CD14-positive monocyte (primary cell): ENCODE data around the gene PUSL1. TPM values are rescaled to one million over a fixed set of nuclear protein-coding genes. Genes with fewer than 3 reads are reported as not detected.

Experiments
- DNase-seq, 3 donors: peaks; one replicate each; pipeline ENCODE4 v3.0.0-alpha.2; 2011 to 2022
- H2AFZ ChIP-seq: 2 replicates; pipeline ENCODE4 v1.6.0; 2012; ENCODE audit warnings: mild to moderate bottlenecking, low read depth, low read length, inconsistent platforms; ENCODE audit not compliant: insufficient read depth, poor library complexity, severe bottlenecking
- H3K27ac ChIP-seq, 2 donors: 1 replicate in 1 of 2; 2 replicates in 1 of 2; pipeline ENCODE4 v1.5.1; 2012 to 2013; ENCODE audit warnings: low read length in 2 of 2, control low read depth in 1 of 2, inconsistent platforms in 1 of 2, low read depth in 1 of 2, mild to moderate bottlenecking in 1 of 2
- H3K27me3 ChIP-seq, 2 donors: one replicate each; pipeline versions ENCODE4 v1.6.0 to v1.6.1; 2011 to 2013; ENCODE audit warnings: low read length in 2 of 2; ENCODE audit not compliant: control insufficient read depth in 2 of 2, insufficient read depth in 2 of 2
- H3K36me3 ChIP-seq, 2 donors: replicated peaks in 1 of 2; 1 replicate in 1 of 2; 2 replicates in 1 of 2; pipeline versions ENCODE4 v1.5.1 to v1.6.1; 2012 to 2013; ENCODE audit warnings: low read length in 2 of 2, control low read depth in 1 of 2, inconsistent platforms in 1 of 2, mild to moderate bottlenecking in 1 of 2; ENCODE audit not compliant: insufficient read depth in 2 of 2, control insufficient read depth in 1 of 2
- H3K4me1 ChIP-seq, 2 donors: 1 replicate in 1 of 2; 2 replicates in 1 of 2; pipeline versions ENCODE4 v1.5.1 to v1.6.1; 2012 to 2013; ENCODE audit warnings: low read length in 2 of 2, control low read depth in 1 of 2, inconsistent platforms in 1 of 2, mild to moderate bottlenecking in 1 of 2, moderate library complexity in 1 of 2; ENCODE audit not compliant: insufficient read depth in 2 of 2, control insufficient read depth in 1 of 2
- H3K4me2 ChIP-seq: replicated peaks from 2 replicates; pipeline ENCODE3; 2012; ENCODE audit warnings: low read length, moderate library complexity, mild to moderate bottlenecking; ENCODE audit not compliant: poor library complexity, severe bottlenecking; ENCODE audit errors: extremely low read depth
- H3K4me3 ChIP-seq, 3 experiments: fragments of 200-600 bp in 1 of 3; sonication (generic) in 1 of 3; replicated peaks in 1 of 3; 1 replicate in 2 of 3; 2 replicates in 1 of 3; pipeline ENCODE4 v1.5.1; 2011 to 2013; ENCODE audit warnings: low read length in 3 of 3, mild to moderate bottlenecking in 3 of 3, control low read depth in 2 of 3, low read depth in 2 of 3, inconsistent platforms in 1 of 3, moderate library complexity in 1 of 3
- H3K79me2 ChIP-seq: 2 replicates; pipeline ENCODE4 v1.6.0; 2012; ENCODE audit warnings: mild to moderate bottlenecking, control low read depth, inconsistent platforms, low read length, moderate library complexity; ENCODE audit not compliant: insufficient read depth
- H3K9ac ChIP-seq: 2 replicates; pipeline ENCODE4 v1.6.0; 2017; ENCODE audit warnings: low read length, mild to moderate bottlenecking; ENCODE audit not compliant: insufficient read depth, poor library complexity, severe bottlenecking
- H3K9me3 ChIP-seq, 2 donors: replicated peaks in 1 of 2; 1 replicate in 1 of 2; 2 replicates in 1 of 2; pipeline versions ENCODE4 v1.5.1 to v1.6.1; 2012 to 2013; ENCODE audit warnings: low read length in 2 of 2, control low read depth in 1 of 2; ENCODE audit not compliant: control insufficient read depth in 1 of 2, insufficient read depth in 1 of 2
- H4K20me1 ChIP-seq: 2 replicates; pipeline ENCODE4 v1.6.0; 2012; ENCODE audit warnings: mild to moderate bottlenecking, low read length, control low read depth, moderate library complexity; ENCODE audit not compliant: insufficient read depth
- H3K27ac Mint-ChIP-seq, 7 donors: one replicate each; pipeline ENCODE4 v1.8.0; 2020; ENCODE audit warnings: mild to moderate bottlenecking in 7 of 7, mixed read lengths in 7 of 7, moderate library complexity in 6 of 7, inconsistent platforms in 2 of 7
- H3K27me3 Mint-ChIP-seq, 3 donors: one replicate each; pipeline ENCODE4 v1.8.0; 2021 to 2022; ENCODE audit warnings: low read depth in 3 of 3, mild to moderate bottlenecking in 3 of 3, mixed read lengths in 3 of 3, moderate library complexity in 3 of 3, inconsistent platforms in 1 of 3
- H3K36me3 Mint-ChIP-seq, 2 donors: one replicate each; pipeline ENCODE4 v1.8.0; 2020; ENCODE audit warnings: mixed read lengths in 2 of 2, inconsistent platforms in 1 of 2, mild to moderate bottlenecking in 1 of 2
- H3K4me1 Mint-ChIP-seq: one replicate; pipeline ENCODE4 v1.8.0; 2020; ENCODE audit warnings: mild to moderate bottlenecking, mixed read lengths
- H3K4me3 Mint-ChIP-seq, 2 donors: one replicate each; pipeline ENCODE4 v1.8.0; 2020; ENCODE audit warnings: mild to moderate bottlenecking in 2 of 2, mixed read lengths in 2 of 2, moderate library complexity in 1 of 2
- H3K9me3 Mint-ChIP-seq, 7 donors: one replicate each; pipeline ENCODE4 v1.8.0; 2020 to 2022; ENCODE audit warnings: mixed read lengths in 7 of 7, mild to moderate bottlenecking in 6 of 7, moderate library complexity in 6 of 7, inconsistent platforms in 2 of 7
- WGBS: methylation state at CpG from one replicate; pipeline ENCODE4 v1.1.5; 2013; ENCODE audit warnings: missing lambda C conversion rate; ENCODE audit not compliant: insufficient coverage; 5-methylcytosine and 5-hydroxymethylcytosine counted together
- intact Hi-C, 2 donors: fragments of 100-400 bp; cut with micrococcal nuclease; formaldehyde crosslinking; loops; one replicate each; pipeline versions ENCODE4 v1.15.0 to v1.15.1; 2023
- polyA plus RNA-seq, 3 donors: library from polyadenylated mRNA; depleted of rRNA in 1 of 3; unstranded in 2 of 3; stranded (reverse) in 1 of 3; fragments of 300-500 nt in 2 of 3; fragments of >200 nt in 1 of 3; fragmentation: Illumina TruSeq in 2 of 3; gene quantifications; 1 replicate in 2 of 3; 2 replicates in 1 of 3; pipeline ENCODE4 v1.2.3, GENCODE V29; 2012 to 2021
- TF ChIP-seq, protein P1 (sequence below): fragments of 200-600 bp; IDR thresholded peaks from one replicate; pipeline ENCODE4 v1.8.0; 2022; ENCODE audit warnings: antibody characterized with exemption, mild to moderate bottlenecking

The PUSL1 gene
- polyA plus RNA-seq, 3 donors: 13.8 to 27.4 (median 14.8) TPM

DNA sequence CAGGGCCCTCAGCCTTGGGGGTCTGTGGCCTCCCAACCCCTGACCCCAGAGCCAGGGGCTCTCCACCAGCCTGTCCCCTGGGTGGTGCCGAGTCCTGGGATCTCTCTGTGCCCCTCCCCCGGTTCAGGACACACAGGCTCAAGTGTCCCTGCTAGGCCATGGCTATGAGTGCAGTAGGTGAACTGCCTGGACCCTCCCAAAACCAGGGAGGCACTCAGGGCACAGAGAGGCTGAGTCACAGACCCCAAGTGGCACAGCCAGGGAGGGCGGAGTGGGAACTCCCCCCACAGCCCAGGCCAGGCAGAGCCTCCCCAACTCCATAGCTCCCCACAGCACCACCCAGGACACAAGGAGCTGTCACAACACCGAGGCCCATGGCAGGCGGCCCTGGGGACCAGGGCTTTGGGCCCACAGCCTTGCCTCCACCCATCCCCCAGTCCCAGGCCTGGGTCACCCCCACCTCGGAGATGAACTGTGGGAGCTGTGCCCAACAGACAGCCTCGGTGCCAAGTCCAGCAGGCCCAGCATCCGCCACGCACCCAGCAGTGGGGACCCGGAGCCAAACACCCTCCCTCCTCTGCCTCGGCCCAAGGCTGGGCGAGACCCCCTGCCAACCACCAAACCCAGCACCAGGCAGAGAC is 37.6 kb downstream of the PUSL1 start:
- TF ChIP-seq, protein P1, sequence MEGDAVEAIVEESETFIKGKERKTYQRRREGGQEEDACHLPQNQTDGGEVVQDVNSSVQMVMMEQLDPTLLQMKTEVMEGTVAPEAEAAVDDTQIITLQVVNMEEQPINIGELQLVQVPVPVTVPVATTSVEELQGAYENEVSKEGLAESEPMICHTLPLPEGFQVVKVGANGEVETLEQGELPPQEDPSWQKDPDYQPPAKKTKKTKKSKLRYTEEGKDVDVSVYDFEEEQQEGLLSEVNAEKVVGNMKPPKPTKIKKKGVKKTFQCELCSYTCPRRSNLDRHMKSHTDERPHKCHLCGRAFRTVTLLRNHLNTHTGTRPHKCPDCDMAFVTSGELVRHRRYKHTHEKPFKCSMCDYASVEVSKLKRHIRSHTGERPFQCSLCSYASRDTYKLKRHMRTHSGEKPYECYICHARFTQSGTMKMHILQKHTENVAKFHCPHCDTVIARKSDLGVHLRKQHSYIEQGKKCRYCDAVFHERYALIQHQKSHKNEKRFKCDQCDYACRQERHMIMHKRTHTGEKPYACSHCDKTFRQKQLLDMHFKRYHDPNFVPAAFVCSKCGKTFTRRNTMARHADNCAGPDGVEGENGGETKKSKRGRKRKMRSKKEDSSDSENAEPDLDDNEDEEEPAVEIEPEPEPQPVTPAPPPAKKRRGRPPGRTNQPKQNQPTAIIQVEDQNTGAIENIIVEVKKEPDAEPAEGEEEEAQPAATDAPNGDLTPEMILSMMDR: no peak
- H3K27ac Mint-ChIP-seq: no peak overlapping the region
- peaks cover 44% of the 10 kb centered on the region for H4K20me1 ChIP-seq
- H3K9me3 ChIP-seq: no peaks in the 10 kb centered on the region
- no peaks in the 10 kb centered on the region for H3K9me3 Mint-ChIP-seq
- 96% methylated on average over 3 of the region's 12 CpGs for WGBS
- peaks cover under 1 to 11% (median 2%) of the 10 kb centered on the region in 3 donors for H3K27me3 Mint-ChIP-seq
- no peak overlapping the region for H3K4me3 Mint-ChIP-seq
- no peak overlapping the region for H3K4me2 ChIP-seq
- intact Hi-C loops: no loop called here
- H3K9ac ChIP-seq: no peak overlapping the region
- peaks cover 4 to 9% of the 10 kb centered on the region in 2 donors for H3K36me3 Mint-ChIP-seq
- no peaks in the 10 kb centered on the region for H3K27me3 ChIP-seq
- H3K27ac ChIP-seq: no peak overlapping the region
- H2AFZ ChIP-seq: no peak overlapping the region
- H3K79me2 ChIP-seq: peaks cover 28% of the 10 kb centered on the region
- peaks cover 0 to 8% of the 10 kb centered on the region in 2 donors for H3K36me3 ChIP-seq
- no peak for DNase-seq
- H3K4me3 ChIP-seq: no peak overlapping the region
- peaks cover 16% of the 10 kb centered on the region for H3K4me1 Mint-ChIP-seq
- peaks cover 11 to 17% of the 10 kb centered on the region in 2 donors for H3K4me1 ChIP-seq

DNA sequence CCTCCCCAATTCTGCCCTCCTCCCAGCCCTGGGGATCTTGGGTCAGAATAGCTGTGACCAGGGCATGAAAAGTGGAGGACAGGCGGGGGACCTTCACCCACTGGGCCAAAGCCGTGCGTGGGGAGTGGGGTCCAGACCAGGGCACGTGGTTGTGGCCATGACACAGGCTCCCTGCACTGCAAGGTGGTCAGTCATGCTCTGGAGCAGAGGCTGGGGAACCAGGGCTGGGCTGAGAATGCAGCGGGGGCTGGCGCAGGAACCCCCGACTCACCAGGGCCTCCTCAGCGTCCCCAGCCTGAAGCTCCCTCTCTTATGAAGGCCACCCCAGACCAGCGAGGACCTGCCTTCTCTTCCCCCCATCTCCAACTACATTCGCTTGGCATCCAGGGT is 38.1 kb downstream of the PUSL1 start:
- no peaks in the 10 kb centered on the region for H3K9me3 Mint-ChIP-seq
- TF ChIP-seq, protein P1: no peak
- peaks cover 16% of the 10 kb centered on the region for H3K4me1 Mint-ChIP-seq
- H3K79me2 ChIP-seq: peaks cover 28% of the 10 kb centered on the region
- intact Hi-C loops: no loop called here
- H3K4me1 ChIP-seq: peaks cover 11 to 17% of the 10 kb centered on the region in 2 donors
- DNase-seq: no peak
- H3K9ac ChIP-seq: no peak overlapping the region
- no peak overlapping the region for H2AFZ ChIP-seq
- WGBS: 95% methylated on average over 8 of the region's 10 CpGs
- H3K36me3 ChIP-seq: peaks cover 0 to 3% of the 10 kb centered on the region in 2 donors
- H3K27ac Mint-ChIP-seq: peak overlapping the region in 1 of 7 donors; percentile 27
- H3K27me3 Mint-ChIP-seq: peaks cover under 1 to 14% (median 5%) of the 10 kb centered on the region in 3 donors
- H3K4me3 Mint-ChIP-seq: no peak overlapping the region
- no peak overlapping the region for H3K4me2 ChIP-seq
- no peak overlapping the region for H3K27ac ChIP-seq
- no peaks in the 10 kb centered on the region for H3K9me3 ChIP-seq
- peaks cover 44% of the 10 kb centered on the region for H4K20me1 ChIP-seq
- peaks cover 0 to under 1% of the 10 kb centered on the region in 2 donors for H3K27me3 ChIP-seq
- no peak overlapping the region for H3K4me3 ChIP-seq
- peaks cover 0 to 4% of the 10 kb centered on the region in 2 donors for H3K36me3 Mint-ChIP-seq
